ENCODE results near the gene TADA3.

- TF ChIP-seq CTCF (IDR thresholded peaks at IDR 0.05; ENCODE audit: insufficient read depth, low read length), result no peak
- no peak for TF ChIP-seq SPI1 (IDR thresholded peaks at IDR 0.05; ENCODE audit: borderline replicate concordance, low read depth)
Observed at GRCh38 chr3:9778143-9779074, 13.9 kb downstream of the TADA3 start.
